ENCODE measurements around the gene TMEM163.

DNA sequence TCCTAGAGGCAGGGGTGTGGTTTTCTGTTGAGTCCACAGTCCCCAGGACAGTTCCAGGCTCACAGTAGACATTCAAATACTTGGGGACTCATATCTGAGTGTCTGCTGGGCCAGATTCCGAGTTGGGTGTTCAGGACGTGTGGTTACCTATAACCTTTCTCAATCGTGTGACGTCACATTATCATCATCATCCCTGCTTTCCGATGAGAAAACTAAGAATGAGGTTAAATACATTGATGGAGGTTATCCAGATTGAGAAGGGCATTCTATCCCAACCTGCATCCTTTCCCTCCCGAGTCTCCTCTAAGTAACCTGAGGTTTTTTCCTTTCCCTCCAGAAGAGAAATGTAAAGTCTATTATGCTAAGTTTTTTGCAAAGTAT is 260.3 kb downstream of the TMEM163 start:
- TF ChIP-seq ZNF596 (tag by site-specific recombination; IDR thresholded peaks at IDR 0.05) (no peak), TCF7L2 (IDR thresholded peaks at IDR 0.05; ENCODE audit: borderline replicate concordance, low read depth, low read length) (no peak), ZNF48 (tag by site-specific recombination; IDR thresholded peaks at IDR 0.05) (no peak), TRIM28 (IDR thresholded peaks at IDR 0.05; ENCODE audit: borderline replicate concordance, low read length) (no peak), ZNF157 (tag by site-specific recombination; IDR thresholded peaks at IDR 0.05) (no peak), ZNF37A (tag by site-specific recombination; IDR thresholded peaks at IDR 0.05) (no peak), SP2 (tag by site-specific recombination; IDR thresholded peaks at IDR 0.05) (no peak), FEZF1 (tag by site-specific recombination; IDR thresholded peaks at IDR 0.05) (no peak), ZBTB10 (tag by site-specific recombination; IDR thresholded peaks at IDR 0.05) (no peak)
- TF ChIP-seq, protein P1, sequence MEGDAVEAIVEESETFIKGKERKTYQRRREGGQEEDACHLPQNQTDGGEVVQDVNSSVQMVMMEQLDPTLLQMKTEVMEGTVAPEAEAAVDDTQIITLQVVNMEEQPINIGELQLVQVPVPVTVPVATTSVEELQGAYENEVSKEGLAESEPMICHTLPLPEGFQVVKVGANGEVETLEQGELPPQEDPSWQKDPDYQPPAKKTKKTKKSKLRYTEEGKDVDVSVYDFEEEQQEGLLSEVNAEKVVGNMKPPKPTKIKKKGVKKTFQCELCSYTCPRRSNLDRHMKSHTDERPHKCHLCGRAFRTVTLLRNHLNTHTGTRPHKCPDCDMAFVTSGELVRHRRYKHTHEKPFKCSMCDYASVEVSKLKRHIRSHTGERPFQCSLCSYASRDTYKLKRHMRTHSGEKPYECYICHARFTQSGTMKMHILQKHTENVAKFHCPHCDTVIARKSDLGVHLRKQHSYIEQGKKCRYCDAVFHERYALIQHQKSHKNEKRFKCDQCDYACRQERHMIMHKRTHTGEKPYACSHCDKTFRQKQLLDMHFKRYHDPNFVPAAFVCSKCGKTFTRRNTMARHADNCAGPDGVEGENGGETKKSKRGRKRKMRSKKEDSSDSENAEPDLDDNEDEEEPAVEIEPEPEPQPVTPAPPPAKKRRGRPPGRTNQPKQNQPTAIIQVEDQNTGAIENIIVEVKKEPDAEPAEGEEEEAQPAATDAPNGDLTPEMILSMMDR (tag by site-specific recombination; IDR thresholded peaks at IDR 0.05) = no peak
- TF ChIP-seq, protein P2, sequence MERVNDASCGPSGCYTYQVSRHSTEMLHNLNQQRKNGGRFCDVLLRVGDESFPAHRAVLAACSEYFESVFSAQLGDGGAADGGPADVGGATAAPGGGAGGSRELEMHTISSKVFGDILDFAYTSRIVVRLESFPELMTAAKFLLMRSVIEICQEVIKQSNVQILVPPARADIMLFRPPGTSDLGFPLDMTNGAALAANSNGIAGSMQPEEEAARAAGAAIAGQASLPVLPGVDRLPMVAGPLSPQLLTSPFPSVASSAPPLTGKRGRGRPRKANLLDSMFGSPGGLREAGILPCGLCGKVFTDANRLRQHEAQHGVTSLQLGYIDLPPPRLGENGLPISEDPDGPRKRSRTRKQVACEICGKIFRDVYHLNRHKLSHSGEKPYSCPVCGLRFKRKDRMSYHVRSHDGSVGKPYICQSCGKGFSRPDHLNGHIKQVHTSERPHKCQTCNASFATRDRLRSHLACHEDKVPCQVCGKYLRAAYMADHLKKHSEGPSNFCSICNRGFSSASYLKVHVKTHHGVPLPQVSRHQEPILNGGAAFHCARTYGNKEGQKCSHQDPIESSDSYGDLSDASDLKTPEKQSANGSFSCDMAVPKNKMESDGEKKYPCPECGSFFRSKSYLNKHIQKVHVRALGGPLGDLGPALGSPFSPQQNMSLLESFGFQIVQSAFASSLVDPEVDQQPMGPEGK (tag by site-specific recombination; IDR thresholded peaks at IDR 0.05) = no peak
- TF ChIP-seq, protein P3, sequence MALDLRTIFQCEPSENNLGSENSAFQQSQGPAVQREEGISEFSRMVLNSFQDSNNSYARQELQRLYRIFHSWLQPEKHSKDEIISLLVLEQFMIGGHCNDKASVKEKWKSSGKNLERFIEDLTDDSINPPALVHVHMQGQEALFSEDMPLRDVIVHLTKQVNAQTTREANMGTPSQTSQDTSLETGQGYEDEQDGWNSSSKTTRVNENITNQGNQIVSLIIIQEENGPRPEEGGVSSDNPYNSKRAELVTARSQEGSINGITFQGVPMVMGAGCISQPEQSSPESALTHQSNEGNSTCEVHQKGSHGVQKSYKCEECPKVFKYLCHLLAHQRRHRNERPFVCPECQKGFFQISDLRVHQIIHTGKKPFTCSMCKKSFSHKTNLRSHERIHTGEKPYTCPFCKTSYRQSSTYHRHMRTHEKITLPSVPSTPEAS (tag by site-specific recombination; IDR thresholded peaks at IDR 0.05) = no peak
